CD4-positive, alpha-beta T cell treated with Interleukin-15 for 4 hours (primary cell): ENCODE measurements around the gene ADIPOR2.

Experiments used
- DNase-seq: peaks from one replicate; pipeline ENCODE4 v3.0.0-alpha.2; 2020; ENCODE audit warnings: low spot score

Gene ADIPOR2

DNA sequence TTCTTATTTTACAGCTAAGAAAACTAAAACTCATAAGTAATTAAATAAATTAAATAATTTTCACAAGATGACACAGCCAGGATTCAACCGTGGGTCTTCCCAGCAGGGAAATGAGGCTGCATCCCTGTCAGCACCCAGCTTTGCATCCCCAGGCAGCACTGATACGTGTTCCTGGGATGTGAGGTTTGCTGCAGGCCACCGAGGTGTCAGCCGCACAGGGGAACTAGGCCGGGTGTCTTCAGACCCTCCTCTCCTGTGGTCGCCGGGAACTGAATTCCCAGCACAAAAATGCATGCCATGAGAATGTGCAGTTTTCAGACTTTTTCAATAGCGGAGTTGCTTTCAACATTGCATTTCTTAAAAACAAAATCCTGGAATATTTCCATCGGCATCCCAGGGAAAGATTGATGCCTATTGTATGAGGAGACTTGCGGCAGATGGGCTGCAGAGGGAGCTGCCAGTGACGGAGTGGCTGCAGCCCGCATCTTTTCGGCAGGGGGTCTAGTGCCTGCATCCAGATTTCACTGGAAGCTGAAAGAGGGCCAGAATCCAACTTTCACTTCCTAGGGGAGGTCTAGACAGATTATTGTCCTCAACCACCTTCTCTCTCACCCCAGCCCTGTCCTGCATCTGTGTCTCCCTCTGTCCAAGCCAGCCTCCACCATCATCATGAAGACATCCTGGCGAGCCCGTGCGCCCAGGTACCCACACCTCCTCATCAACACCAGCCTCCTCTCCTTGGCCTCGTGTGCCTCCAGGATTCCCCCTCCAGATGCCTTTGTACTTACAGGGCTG is 142.1 kb downstream of the ADIPOR2 start:
- no peak for DNase-seq

- no peak for DNase-seq
Measured at GRCh38 chr12:1833596-1834028, 142.7 kb downstream of the ADIPOR2 start.

DNA sequence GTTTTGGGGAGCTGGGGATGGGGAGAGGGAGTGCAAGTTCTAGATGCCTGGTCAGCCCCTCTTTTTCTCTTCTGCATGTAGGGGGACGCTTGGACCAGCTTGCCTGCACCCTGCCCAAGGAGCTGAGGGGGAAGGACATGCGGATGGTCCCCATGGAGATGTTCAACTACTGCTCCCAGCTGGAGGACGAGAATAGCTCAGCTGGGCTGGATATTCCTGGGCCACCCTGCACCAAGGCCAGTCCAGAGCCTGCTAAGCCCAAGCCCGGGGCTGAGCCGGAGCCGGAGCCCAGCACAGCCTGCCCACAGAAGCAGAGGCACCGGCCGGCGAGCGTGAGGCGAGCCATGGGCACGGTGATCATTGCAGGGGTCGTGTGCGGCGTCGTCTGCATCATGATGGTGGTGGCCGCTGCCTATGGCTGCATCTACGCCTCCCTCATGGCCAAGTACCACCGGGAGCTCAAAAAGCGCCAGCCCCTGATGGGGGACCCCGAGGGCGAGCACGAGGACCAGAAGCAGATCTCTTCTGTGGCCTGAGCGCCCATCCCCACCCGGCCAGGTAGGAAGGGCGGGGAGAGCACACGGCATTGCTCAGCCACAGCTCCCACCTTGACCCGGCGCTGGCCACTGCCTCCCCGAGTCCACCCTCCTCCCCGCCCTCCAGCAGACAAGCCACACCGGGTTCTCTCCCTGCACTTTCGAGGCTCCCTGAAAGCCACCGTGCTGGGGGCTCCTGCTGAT is 143.5 kb downstream of the ADIPOR2 start:
- DNase-seq = no peak

- no peak for DNase-seq
Measured at GRCh38 chr12:1835211-1836131, 144.6 kb downstream of the ADIPOR2 start.

- DNase-seq = no peak
Measured at GRCh38 chr12:1836241-1836803, 145.5 kb downstream of the ADIPOR2 start.

GRCh38 chr12:1836854-1837421 is 146.1 kb downstream of the ADIPOR2 start:
- DNase-seq = no peak

- DNase-seq = no peak
Measured at GRCh38 chr12:1837541-1838204, 146.8 kb downstream of the ADIPOR2 start.
